IPS-NIHi7 (cell line): ENCODE data around the gene MARK2.

Experiments
- DNase-seq: peaks from one replicate; pipeline ENCODE4 v3.0.0; 2012; ENCODE audit warnings: mixed read lengths; ENCODE audit errors: extremely low spot score

The MARK2 gene

GRCh38 chr11:63829823-63830489 lies 9.0 kb upstream of the MARK2 start:
- peak; percentile 80 for DNase-seq

GRCh38 chr11:63831326-63831725 lies 7.6 kb upstream of the MARK2 start:
- DNase-seq = no peak

- DNase-seq = no peak
These were observed 6.6 kb upstream of the MARK2 start for GRCh38 chr11:63832336-63832735.

- no peak for DNase-seq
These were observed 5.9 kb upstream of the MARK2 start for GRCh38 chr11:63833048-63833447.

GRCh38 chr11:63834535-63835157 lies 4.3 kb upstream of the MARK2 start:
- DNase-seq = no peak

- DNase-seq = no peak
These were observed 3.8 kb upstream of the MARK2 start for GRCh38 chr11:63835158-63835545.

- peak; percentile 81 for DNase-seq
These were observed 1.8 kb upstream of the MARK2 start for GRCh38 chr11:63837027-63837688.

- no peak for DNase-seq
These were observed 1.2 kb upstream of the MARK2 start for GRCh38 chr11:63837739-63838138.

- no peak for DNase-seq
These were observed 696 bp upstream of the MARK2 start for GRCh38 chr11:63838150-63838677.

- no peak for DNase-seq
These were observed 822 bp downstream of the MARK2 start for GRCh38 chr11:63839508-63840355.

- no peak for DNase-seq
These were observed 1.6 kb downstream of the MARK2 start for GRCh38 chr11:63840356-63841060.

- DNase-seq = no peak
These were observed 2.6 kb downstream of the MARK2 start for GRCh38 chr11:63841554-63841953.

- DNase-seq = no peak
These were observed 4.1 kb downstream of the MARK2 start for GRCh38 chr11:63843041-63843440.

GRCh38 chr11:63844836-63845235 lies 5.9 kb downstream of the MARK2 start:
- no peak for DNase-seq

GRCh38 chr11:63845303-63845702 lies 6.4 kb downstream of the MARK2 start:
- no peak for DNase-seq

- DNase-seq = no peak
These were observed 7.0 kb downstream of the MARK2 start for GRCh38 chr11:63845911-63846310.

GRCh38 chr11:63846897-63847296 lies 8.0 kb downstream of the MARK2 start:
- DNase-seq = no peak

GRCh38 chr11:63847363-63847762 lies 8.5 kb downstream of the MARK2 start:
- DNase-seq = no peak

- DNase-seq = no peak
These were observed 10.8 kb downstream of the MARK2 start for GRCh38 chr11:63849691-63850090.

GRCh38 chr11:63850920-63851319 lies 12.0 kb downstream of the MARK2 start:
- no peak for DNase-seq

GRCh38 chr11:63851364-63851763 lies 12.5 kb downstream of the MARK2 start:
- no peak for DNase-seq
